ENCODE results near the gene HIBADH.

GRCh38 chr7:27526131-27526530, 136.6 kb downstream of the HIBADH start:
- TF ChIP-seq CTCF (IDR thresholded peaks at IDR 0.05) (no peak), POLR2A (IDR thresholded peaks at IDR 0.05) (no peak)
